HepG2 (cell line): ENCODE data around the gene KCNQ1OT1. TPM values are rescaled to one million over a fixed set of nuclear protein-coding genes. Genes with fewer than 3 reads are reported as not detected.

ENCODE experiments used
- AKAP8 ChIP-seq: sonication (generic); formaldehyde crosslinking; IDR thresholded peaks from 2 replicates; pipeline ENCODE4 v1.5.1; 2020; ENCODE audit warnings: mild to moderate bottlenecking, missing genetic modification reagents
- ATRX ChIP-seq: sonication (generic); formaldehyde crosslinking; IDR thresholded peaks from 2 replicates; pipeline ENCODE4 v1.4.0; 2020; ENCODE audit warnings: missing genetic modification reagents, borderline replicate concordance
- CHD2 ChIP-seq: IDR thresholded peaks from 2 replicates; pipeline ENCODE4 v1.6.1; 2011; ENCODE audit warnings: low read depth, low read length, improper control_type of control experiment
- EP300 ChIP-seq, 3 experiments: sonication (generic) in 1 of 3; formaldehyde crosslinking in 1 of 3; IDR thresholded peaks; 2 replicates each; pipeline versions ENCODE4 v1.5.1 to v1.6.1; 2011 to 2020; ENCODE audit warnings: low read depth in 2 of 3, low read length in 2 of 3, borderline replicate concordance in 1 of 3, improper control_type of control experiment in 1 of 3, mild to moderate bottlenecking in 1 of 3, missing genetic modification reagents in 1 of 3, moderate library complexity in 1 of 3
- GFI1 ChIP-seq: sonication (generic); formaldehyde crosslinking; IDR thresholded peaks from 2 replicates; pipeline ENCODE4 v1.5.0; 2020; ENCODE audit warnings: missing genetic modification reagents, mild to moderate bottlenecking, borderline replicate concordance
- HNRNPL ChIP-seq: fragments of 200-400 bp; formaldehyde crosslinking; IDR thresholded peaks from 2 replicates; pipeline ENCODE4 v1.6.1; 2017; ENCODE audit warnings: mild to moderate bottlenecking, low read depth, low read length
- KLF11 ChIP-seq: IDR thresholded peaks from 2 replicates; pipeline ENCODE4 v1.6.1; 2016; ENCODE audit warnings: missing compliant biosample characterization
- NFIC ChIP-seq: IDR thresholded peaks from 2 replicates; pipeline ENCODE4 v1.6.1; 2012; ENCODE audit warnings: mild to moderate bottlenecking, low read length, inconsistent platforms
- NPAS2 ChIP-seq: sonication (generic); formaldehyde crosslinking; IDR thresholded peaks from 2 replicates; pipeline ENCODE4 v1.8.0; 2022; ENCODE audit warnings: mild to moderate bottlenecking, missing genetic modification reagents, borderline replicate concordance
- RAD21 ChIP-seq: fragments of 450-650 bp; formaldehyde crosslinking; IDR thresholded peaks from 2 replicates; pipeline ENCODE4 v1.5.0; 2020; ENCODE audit warnings: mild to moderate bottlenecking
- RFXAP ChIP-seq: sonication (generic); formaldehyde crosslinking; IDR thresholded peaks from 2 replicates; pipeline ENCODE4 v1.4.0; 2020; ENCODE audit warnings: missing genetic modification reagents, borderline replicate concordance
- SNAI1 ChIP-seq: sonication (generic); formaldehyde crosslinking; IDR thresholded peaks from 2 replicates; pipeline ENCODE4 v1.5.0; 2020; ENCODE audit warnings: mild to moderate bottlenecking, missing genetic modification reagents, borderline replicate concordance
- TBX2 ChIP-seq: sonication (generic); formaldehyde crosslinking; IDR thresholded peaks from 2 replicates; pipeline ENCODE4 v1.5.0; 2020; ENCODE audit warnings: missing genetic modification reagents, mild to moderate bottlenecking, borderline replicate concordance
- TGIF2 ChIP-seq: IDR thresholded peaks from 2 replicates; pipeline ENCODE4 v1.6.1; 2016; ENCODE audit warnings: control low read depth, missing compliant biosample characterization
- TOPORS ChIP-seq: sonication (generic); formaldehyde crosslinking; IDR thresholded peaks from 2 replicates; pipeline ENCODE4 v1.8.0; 2023; ENCODE audit warnings: mild to moderate bottlenecking, missing genetic modification reagents
- ZBTB42 ChIP-seq: sonication (generic); formaldehyde crosslinking; IDR thresholded peaks from 2 replicates; pipeline ENCODE4 v1.5.0; 2020; ENCODE audit warnings: mild to moderate bottlenecking, missing genetic modification reagents
- ZFP36 ChIP-seq: fragments of 150-350 bp; IDR thresholded peaks from 2 replicates; pipeline ENCODE4 v1.6.1; 2018; ENCODE audit warnings: borderline replicate concordance, low read length, low read depth; ENCODE audit not compliant: partially characterized antibody
- ZFX ChIP-seq: sonication (generic); formaldehyde crosslinking; IDR thresholded peaks from 2 replicates; pipeline ENCODE4 v1.4.0; 2020; ENCODE audit warnings: mild to moderate bottlenecking, low read depth, missing genetic modification reagents, moderate library complexity
- ZNF776 ChIP-seq: sonication (generic); formaldehyde crosslinking; IDR thresholded peaks from 2 replicates; pipeline ENCODE4 v1.4.0; 2020; ENCODE audit warnings: mild to moderate bottlenecking, missing genetic modification reagents
- ZNF781 ChIP-seq: sonication (generic); formaldehyde crosslinking; IDR thresholded peaks from 2 replicates; pipeline ENCODE4 v1.5.1; 2020; ENCODE audit warnings: borderline replicate concordance, mild to moderate bottlenecking, missing genetic modification reagents; ENCODE audit errors: not compliant biosample characterization
- ZNF782 ChIP-seq: sonication (generic); formaldehyde crosslinking; IDR thresholded peaks from 2 replicates; pipeline ENCODE4 v1.4.0; 2020; ENCODE audit warnings: missing genetic modification reagents, mild to moderate bottlenecking, borderline replicate concordance
- ZNF792 ChIP-seq: IDR thresholded peaks from 2 replicates; pipeline ENCODE4 v1.6.1; 2016
- polyA plus RNA-seq, 8 experiments: library from polyadenylated mRNA; depleted of rRNA in 3 of 8; stranded (reverse) in 7 of 8; unstranded in 1 of 8; fragments of >200 nt; fragmentation: Illumina TruSeq in 4 of 8; extraction: Trizol in 4 of 8; gene quantifications; 2 replicates each; pipeline versions ENCODE4 v1.2.1 to v1.2.3, GENCODE V29; 2011 to 2016; ENCODE audit warnings: low read depth in 4 of 8, missing spikeins in 1 of 8, mixed read lengths in 1 of 8; ENCODE audit not compliant: insufficient read depth in 1 of 8
- total RNA-seq, 5 experiments: library from RNA; depleted of rRNA; stranded (reverse); fragments of >200 nt; fragmentation: Illumina TruSeq; extraction: Trizol; gene quantifications; 2 replicates each; pipeline ENCODE4 v1.2.3, GENCODE V29; 2016; ENCODE audit warnings: low read depth in 1 of 5
- TF ChIP-seq, protein P1 (sequence below): sonication (generic); formaldehyde crosslinking; IDR thresholded peaks from 2 replicates; pipeline ENCODE4 v1.4.0; 2020; ENCODE audit warnings: missing genetic modification reagents
- TF ChIP-seq, protein P2 (sequence below): sonication (generic); formaldehyde crosslinking; IDR thresholded peaks from 2 replicates; pipeline ENCODE4 v1.5.0; 2020; ENCODE audit warnings: mild to moderate bottlenecking, missing genetic modification reagents, borderline replicate concordance

The KCNQ1OT1 gene
- total and polyA plus RNA-seq, 2 of the 13 experiments (the other 11 are each of a cell fraction or from before 2014, with no cell fraction given) = 1.3 to 18.9 TPM

DNA sequence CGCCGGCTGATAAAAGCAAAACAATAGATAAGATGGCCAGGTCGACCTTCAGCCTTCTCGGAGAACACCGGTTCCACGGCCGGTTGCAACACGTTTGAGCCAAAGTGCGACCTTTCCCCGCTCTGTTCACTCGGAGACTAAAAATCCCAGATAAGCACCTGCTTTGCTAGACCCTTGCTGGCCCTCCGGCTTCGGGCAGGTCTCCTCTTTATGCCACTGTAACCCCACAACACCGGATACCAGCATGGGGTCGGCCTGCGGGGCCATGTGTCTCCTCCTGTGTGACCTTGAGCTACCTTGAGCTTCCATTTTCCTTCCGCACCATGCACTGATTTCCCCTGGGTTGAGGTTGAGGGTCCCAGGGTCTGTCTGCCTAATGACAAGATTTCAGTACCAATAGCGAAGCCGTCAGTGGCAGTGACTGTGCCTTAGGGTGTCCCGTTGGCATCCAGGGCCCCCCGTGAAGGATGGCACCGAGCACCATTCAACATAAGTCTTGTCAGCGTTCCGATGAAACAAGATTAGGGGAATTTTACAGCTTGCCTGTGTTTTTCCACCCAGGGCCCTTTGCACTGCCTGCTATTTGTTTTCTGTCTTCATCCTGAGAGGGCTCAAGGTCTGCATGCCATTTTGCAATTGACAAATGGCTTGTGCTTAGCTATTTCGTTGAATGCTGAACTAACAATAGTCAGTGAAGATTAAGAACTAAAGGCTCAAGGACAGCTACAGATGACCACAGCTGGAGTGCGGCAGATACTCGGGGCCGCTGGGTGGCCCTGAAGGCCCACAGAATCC is 136.4 kb downstream of the KCNQ1OT1 start (continued):
- TF ChIP-seq EP300 (IDR thresholded peaks at IDR 0.05; ENCODE audit: low read depth in 2 of 2, low read length in 2 of 2) (peak; percentile 70 to 98; a peak in 3 of 4 replicates), EP300 (CRISPR knock-in tag; IDR thresholded peaks at IDR 0.05; ENCODE audit: borderline replicate concordance) (peak; percentile 80), NFIC (peak; percentile 69; the same call in 1 of the 2 replicates), SNAI1 (no peak), RAD21 (CRISPR knock-in tag) (no peak; the same call in none of the 2 replicates), ZNF776 (CRISPR knock-in tag) (no peak), ZNF792 (CRISPR knock-in tag) (peak; percentile 50; the same call in 1 of the 2 replicates), ATRX (CRISPR knock-in tag) (no peak), ZNF782 (no peak), AKAP8 (no peak), NPAS2 (CRISPR knock-in tag) (no peak), GFI1 (CRISPR knock-in tag) (no peak), CHD2 (no peak), TOPORS (CRISPR knock-in tag) (no peak), TBX2 (CRISPR knock-in tag) (peak; percentile 79), RFXAP (CRISPR knock-in tag) (no peak), ZBTB42 (CRISPR knock-in tag) (no peak), KLF11 (no peak; the same call in 1 of the 2 replicates), TGIF2 (CRISPR knock-in tag) (no peak), ZFP36 (no peak), ZFX (peak; percentile 64; the same call in 1 of the 2 replicates), HNRNPL (peak; percentile 86), ZNF781 (CRISPR knock-in tag) (peak; percentile 62)
- TF ChIP-seq, protein P1, sequence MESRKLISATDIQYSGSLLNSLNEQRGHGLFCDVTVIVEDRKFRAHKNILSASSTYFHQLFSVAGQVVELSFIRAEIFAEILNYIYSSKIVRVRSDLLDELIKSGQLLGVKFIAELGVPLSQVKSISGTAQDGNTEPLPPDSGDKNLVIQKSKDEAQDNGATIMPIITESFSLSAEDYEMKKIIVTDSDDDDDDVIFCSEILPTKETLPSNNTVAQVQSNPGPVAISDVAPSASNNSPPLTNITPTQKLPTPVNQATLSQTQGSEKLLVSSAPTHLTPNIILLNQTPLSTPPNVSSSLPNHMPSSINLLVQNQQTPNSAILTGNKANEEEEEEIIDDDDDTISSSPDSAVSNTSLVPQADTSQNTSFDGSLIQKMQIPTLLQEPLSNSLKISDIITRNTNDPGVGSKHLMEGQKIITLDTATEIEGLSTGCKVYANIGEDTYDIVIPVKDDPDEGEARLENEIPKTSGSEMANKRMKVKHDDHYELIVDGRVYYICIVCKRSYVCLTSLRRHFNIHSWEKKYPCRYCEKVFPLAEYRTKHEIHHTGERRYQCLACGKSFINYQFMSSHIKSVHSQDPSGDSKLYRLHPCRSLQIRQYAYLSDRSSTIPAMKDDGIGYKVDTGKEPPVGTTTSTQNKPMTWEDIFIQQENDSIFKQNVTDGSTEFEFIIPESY (CRISPR knock-in tag) = peak; percentile 41; the same call in 1 of the 2 replicates
- TF ChIP-seq, protein P2, sequence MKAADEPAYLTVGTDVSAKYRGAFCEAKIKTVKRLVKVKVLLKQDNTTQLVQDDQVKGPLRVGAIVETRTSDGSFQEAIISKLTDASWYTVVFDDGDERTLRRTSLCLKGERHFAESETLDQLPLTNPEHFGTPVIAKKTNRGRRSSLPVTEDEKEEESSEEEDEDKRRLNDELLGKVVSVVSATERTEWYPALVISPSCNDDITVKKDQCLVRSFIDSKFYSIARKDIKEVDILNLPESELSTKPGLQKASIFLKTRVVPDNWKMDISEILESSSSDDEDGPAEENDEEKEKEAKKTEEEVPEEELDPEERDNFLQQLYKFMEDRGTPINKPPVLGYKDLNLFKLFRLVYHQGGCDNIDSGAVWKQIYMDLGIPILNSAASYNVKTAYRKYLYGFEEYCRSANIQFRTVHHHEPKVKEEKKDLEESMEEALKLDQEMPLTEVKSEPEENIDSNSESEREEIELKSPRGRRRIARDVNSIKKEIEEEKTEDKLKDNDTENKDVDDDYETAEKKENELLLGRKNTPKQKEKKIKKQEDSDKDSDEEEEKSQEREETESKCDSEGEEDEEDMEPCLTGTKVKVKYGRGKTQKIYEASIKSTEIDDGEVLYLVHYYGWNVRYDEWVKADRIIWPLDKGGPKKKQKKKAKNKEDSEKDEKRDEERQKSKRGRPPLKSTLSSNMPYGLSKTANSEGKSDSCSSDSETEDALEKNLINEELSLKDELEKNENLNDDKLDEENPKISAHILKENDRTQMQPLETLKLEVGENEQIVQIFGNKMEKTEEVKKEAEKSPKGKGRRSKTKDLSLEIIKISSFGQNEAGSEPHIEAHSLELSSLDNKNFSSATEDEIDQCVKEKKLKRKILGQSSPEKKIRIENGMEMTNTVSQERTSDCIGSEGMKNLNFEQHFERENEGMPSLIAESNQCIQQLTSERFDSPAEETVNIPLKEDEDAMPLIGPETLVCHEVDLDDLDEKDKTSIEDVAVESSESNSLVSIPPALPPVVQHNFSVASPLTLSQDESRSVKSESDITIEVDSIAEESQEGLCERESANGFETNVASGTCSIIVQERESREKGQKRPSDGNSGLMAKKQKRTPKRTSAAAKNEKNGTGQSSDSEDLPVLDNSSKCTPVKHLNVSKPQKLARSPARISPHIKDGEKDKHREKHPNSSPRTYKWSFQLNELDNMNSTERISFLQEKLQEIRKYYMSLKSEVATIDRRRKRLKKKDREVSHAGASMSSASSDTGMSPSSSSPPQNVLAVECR (CRISPR knock-in tag) = peak; percentile 36; the same call in 1 of the 2 replicates
